Mesendoderm (in vitro differentiated cells): ENCODE results near the gene PKD2.

ENCODE experiments used
- DNase-seq: peaks from one replicate; pipeline ENCODE4 v3.0.0; 2013
- H2AK5ac ChIP-seq: 2 replicates; pipeline ENCODE4 v1.6.1; 2013; ENCODE audit warnings: low read length, inconsistent platforms
- H2BK120ac ChIP-seq: 2 replicates; pipeline ENCODE4 v1.6.1; 2013; ENCODE audit warnings: low read depth, mild to moderate bottlenecking, low read length, moderate library complexity, mixed read lengths
- H2BK15ac ChIP-seq: replicated peaks from 2 replicates; pipeline ENCODE4 v1.6.1; 2013; ENCODE audit warnings: low read depth, mild to moderate bottlenecking, moderate library complexity
- H2BK5ac ChIP-seq: 2 replicates; pipeline ENCODE4 v1.6.1; 2013; ENCODE audit warnings: low read length, inconsistent platforms
- H3K18ac ChIP-seq: 2 replicates; pipeline ENCODE4 v1.6.1; 2013; ENCODE audit warnings: mild to moderate bottlenecking, low read length, mixed read lengths
- H3K23ac ChIP-seq: one replicate; pipeline ENCODE4 v1.6.1; 2013; ENCODE audit warnings: low read length
- H3K27ac ChIP-seq: 2 replicates; pipeline ENCODE4 v1.5.1; 2013; ENCODE audit warnings: low read depth, mild to moderate bottlenecking, inconsistent platforms, low read length, moderate library complexity
- H3K27me3 ChIP-seq: 2 replicates; pipeline ENCODE4 v1.6.1; 2013; ENCODE audit warnings: low read length, control low read depth, mild to moderate bottlenecking, inconsistent platforms; ENCODE audit not compliant: insufficient read depth, poor library complexity
- H3K36me3 ChIP-seq: 2 replicates; pipeline ENCODE4 v1.6.1; 2013; ENCODE audit warnings: low read length, inconsistent platforms; ENCODE audit not compliant: control insufficient read depth, insufficient read depth
- H3K4ac ChIP-seq: one replicate; pipeline ENCODE4 v1.6.1; 2013; ENCODE audit warnings: low read depth, mild to moderate bottlenecking, low read length, moderate library complexity
- H3K4me1 ChIP-seq: 2 replicates; pipeline ENCODE4 v1.6.1; 2013; ENCODE audit warnings: low read depth, low read length, inconsistent platforms; ENCODE audit not compliant: control insufficient read depth
- H3K4me2 ChIP-seq: 2 replicates; pipeline ENCODE4 v1.6.1; 2013; ENCODE audit warnings: low read length
- H3K4me3 ChIP-seq: 2 replicates; pipeline ENCODE4 v1.5.1; 2013; ENCODE audit warnings: mild to moderate bottlenecking, low read length
- H3K56ac ChIP-seq: one replicate; pipeline ENCODE4 v1.6.1; 2013; ENCODE audit warnings: low read length
- H3K79me1 ChIP-seq: 2 replicates; pipeline ENCODE4 v1.6.1; 2013; ENCODE audit warnings: low read length, inconsistent platforms
- H3K79me2 ChIP-seq: 2 replicates; pipeline ENCODE4 v1.6.1; 2013; ENCODE audit warnings: mild to moderate bottlenecking, low read length; ENCODE audit not compliant: control insufficient read depth, insufficient read depth
- H3K9ac ChIP-seq: 2 replicates; pipeline ENCODE4 v1.6.1; 2013; ENCODE audit warnings: low read length, inconsistent platforms
- H4K5ac ChIP-seq: one replicate; pipeline ENCODE4 v1.6.1; 2013; ENCODE audit warnings: low read length
- H4K8ac ChIP-seq: one replicate; pipeline ENCODE4 v1.6.1; 2013; ENCODE audit warnings: low read depth, mild to moderate bottlenecking, control low read depth, low read length, moderate library complexity
- WGBS: extraction: QIAGEN DNeasy Blood & Tissue Kit; methylation state at CpG from one replicate; pipeline ENCODE4 v1.1.7; 2013; ENCODE audit warnings: low lambda C conversion rate, missing lambda C conversion rate; ENCODE audit not compliant: insufficient coverage; ENCODE audit errors: extremely low coverage; 5-methylcytosine and 5-hydroxymethylcytosine counted together

PKD2 gene

GRCh38 chr4:87975466-87975865 is 32.0 kb upstream of the PKD2 start, which contains the start of gene SPP1:
TSS of gene SPP1 (plus strand) at chr4:87975714. CDS start at chr4:87976896, 1,182 bp downstream.
- Histone ChIP-seq H4K8ac (no peak within 1 kb of the TSS), H3K27me3 (no peaks in the 10 kb centered on the region), H2BK15ac (no peak within 1 kb of the TSS), H3K4me2 (no peak within 1 kb of the TSS), H3K56ac (no peak within 1 kb of the TSS), H3K23ac (no peak within 1 kb of the TSS), H3K79me1 (no peaks in the 10 kb centered on the region), H2AK5ac (no peak within 1 kb of the TSS), H3K79me2 (no peaks in the 10 kb centered on the region), H3K18ac (no peak within 1 kb of the TSS), H3K36me3 (no peaks in the 10 kb centered on the region), H3K4ac (no peak within 1 kb of the TSS), H2BK5ac (no peak within 1 kb of the TSS), H3K27ac (no peak within 1 kb of the TSS), H3K4me1 (no peaks in the 10 kb centered on the region), H3K4me3 (no peak within 1 kb of the TSS), H3K9ac (no peak within 1 kb of the TSS), H2BK120ac (no peak within 1 kb of the TSS), H4K5ac (no peak within 1 kb of the TSS)
- no CpG with 5 or more reads among the region's 8 CpGs for WGBS
- peak; percentile 91 for DNase-seq

- H2AK5ac ChIP-seq, result no peak overlapping the region
- no peaks in the 10 kb centered on the region for H3K79me2 ChIP-seq
- H2BK120ac ChIP-seq, result no peak overlapping the region
- H3K4me1 ChIP-seq, result no peaks in the 10 kb centered on the region
- H2BK15ac ChIP-seq, result no peak overlapping the region
- no peak overlapping the region for H3K9ac ChIP-seq
- no peak overlapping the region for H3K4me3 ChIP-seq
- no peak overlapping the region for H4K8ac ChIP-seq
- no peak overlapping the region for H3K56ac ChIP-seq
- no peak overlapping the region for H3K18ac ChIP-seq
- no peak overlapping the region for H2BK5ac ChIP-seq
- no peaks in the 10 kb centered on the region for H3K36me3 ChIP-seq
- no peak overlapping the region for H3K27ac ChIP-seq
- no peak overlapping the region for H3K4me2 ChIP-seq
- no peak overlapping the region for H3K23ac ChIP-seq
- no peaks in the 10 kb centered on the region for H3K79me1 ChIP-seq
- no peaks in the 10 kb centered on the region for H3K27me3 ChIP-seq
- H3K4ac ChIP-seq, result no peak overlapping the region
- no peak overlapping the region for H4K5ac ChIP-seq
- no CpG with 5 or more reads among the region's 5 CpGs for WGBS
- no peak for DNase-seq
Observed at GRCh38 chr4:87977521-87978278, 29.7 kb upstream of the PKD2 start.

GRCh38 chr4:87978681-87979080 is 28.8 kb upstream of the PKD2 start:
- Histone ChIP-seq H3K27me3 (no peaks in the 10 kb centered on the region), H3K79me2 (no peaks in the 10 kb centered on the region)
- no CpG with 5 or more reads among the region's 1 CpG for WGBS

GRCh38 chr4:87979810-87980209 is 27.6 kb upstream of the PKD2 start:
- H3K4me3 ChIP-seq, result no peak overlapping the region
- H3K56ac ChIP-seq, result no peak overlapping the region
- H2BK5ac ChIP-seq, result no peak overlapping the region
- no peaks in the 10 kb centered on the region for H3K79me1 ChIP-seq
- H2BK120ac ChIP-seq, result no peak overlapping the region
- no peak overlapping the region for H3K9ac ChIP-seq
- DNase-seq, result no peak
- no peak overlapping the region for H2AK5ac ChIP-seq
- H3K4me2 ChIP-seq, result no peak overlapping the region
- H3K79me2 ChIP-seq, result no peaks in the 10 kb centered on the region
- H3K23ac ChIP-seq, result no peak overlapping the region
- no peak overlapping the region for H4K8ac ChIP-seq
- H3K27me3 ChIP-seq, result no peaks in the 10 kb centered on the region
- no peaks in the 10 kb centered on the region for H3K4me1 ChIP-seq
- H3K4ac ChIP-seq, result no peak overlapping the region
- no peak overlapping the region for H3K18ac ChIP-seq
- no peak overlapping the region for H3K27ac ChIP-seq
- H3K36me3 ChIP-seq, result no peaks in the 10 kb centered on the region
- H2BK15ac ChIP-seq, result no peak overlapping the region
- no peak overlapping the region for H4K5ac ChIP-seq
- WGBS, result no CpG with 5 or more reads among the region's 1 CpG

More at GRCh38 chr4:87978681-87979080, 28.8 kb upstream of the PKD2 start:
- Histone ChIP-seq H2BK120ac (peak overlapping the region; percentile 85), H2BK5ac (no peak overlapping the region), H3K4me1 (no peaks in the 10 kb centered on the region), H3K4ac (no peak overlapping the region), H4K5ac (no peak overlapping the region), H3K79me1 (no peaks in the 10 kb centered on the region), H2AK5ac (no peak overlapping the region), H3K56ac (no peak overlapping the region), H3K4me2 (no peak overlapping the region), H2BK15ac (no peak overlapping the region), H3K23ac (no peak overlapping the region), H3K4me3 (no peak overlapping the region), H3K36me3 (no peaks in the 10 kb centered on the region), H3K9ac (no peak overlapping the region), H3K18ac (no peak overlapping the region), H4K8ac (no peak overlapping the region), H3K27ac (no peak overlapping the region)
- no peak for DNase-seq

DNA sequence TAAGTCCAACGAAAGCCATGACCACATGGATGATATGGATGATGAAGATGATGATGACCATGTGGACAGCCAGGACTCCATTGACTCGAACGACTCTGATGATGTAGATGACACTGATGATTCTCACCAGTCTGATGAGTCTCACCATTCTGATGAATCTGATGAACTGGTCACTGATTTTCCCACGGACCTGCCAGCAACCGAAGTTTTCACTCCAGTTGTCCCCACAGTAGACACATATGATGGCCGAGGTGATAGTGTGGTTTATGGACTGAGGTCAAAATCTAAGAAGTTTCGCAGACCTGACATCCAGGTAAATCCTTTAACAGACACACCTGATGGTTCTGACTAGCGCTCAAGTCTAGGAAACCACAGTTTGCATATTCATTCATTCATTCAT is 25.9 kb upstream of the PKD2 start:
- no peak for DNase-seq
- WGBS, result no CpG with 5 or more reads among the region's 8 CpGs
- Histone ChIP-seq H2BK5ac (no peak overlapping the region), H3K4me1 (no peaks in the 10 kb centered on the region), H3K27me3 (no peaks in the 10 kb centered on the region), H3K56ac (no peak overlapping the region), H3K79me1 (no peaks in the 10 kb centered on the region), H3K18ac (no peak overlapping the region), H2BK15ac (no peak overlapping the region), H3K9ac (no peak overlapping the region), H3K23ac (no peak overlapping the region), H2AK5ac (no peak overlapping the region), H3K27ac (no peak overlapping the region), H2BK120ac (no peak overlapping the region), H3K4me2 (no peak overlapping the region), H3K4ac (no peak overlapping the region), H3K36me3 (no peaks in the 10 kb centered on the region), H3K4me3 (no peak overlapping the region), H3K79me2 (no peaks in the 10 kb centered on the region), H4K8ac (no peak overlapping the region), H4K5ac (no peak overlapping the region)

DNA sequence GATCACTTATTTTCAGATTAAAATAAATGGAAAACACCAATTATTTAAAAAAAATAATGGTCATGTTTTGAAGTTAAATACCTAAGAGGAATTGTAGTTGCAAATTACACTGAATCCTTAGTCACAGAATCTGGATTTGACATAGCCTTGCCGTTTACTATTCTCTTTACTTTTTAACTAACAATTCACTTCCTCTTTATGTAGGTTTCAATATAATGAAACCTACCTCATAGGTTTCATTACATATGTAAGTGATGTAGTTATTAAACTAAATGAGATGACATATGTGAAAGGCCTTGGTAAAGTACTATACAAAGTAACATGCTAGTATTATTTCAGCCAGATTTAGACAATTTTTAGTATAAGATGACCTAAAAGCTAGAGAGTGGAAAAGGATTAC is 25.4 kb upstream of the PKD2 start:
- no peaks in the 10 kb centered on the region for H3K36me3 ChIP-seq

More for the DNA sequence above, 25.4 kb upstream of the PKD2 start:
- WGBS, result no CpG with 5 or more reads among the region's 1 CpG
- Histone ChIP-seq H3K79me2 (no peaks in the 10 kb centered on the region), H2BK5ac (no peak overlapping the region), H3K9ac (no peak overlapping the region), H3K23ac (no peak overlapping the region), H4K8ac (no peak overlapping the region), H3K56ac (no peak overlapping the region), H3K27ac (no peak overlapping the region), H3K18ac (no peak overlapping the region), H4K5ac (no peak overlapping the region), H2BK120ac (no peak overlapping the region), H2BK15ac (no peak overlapping the region), H2AK5ac (no peak overlapping the region), H3K4me1 (no peaks in the 10 kb centered on the region), H3K79me1 (no peaks in the 10 kb centered on the region), H3K4ac (no peak overlapping the region), H3K4me3 (no peak overlapping the region), H3K27me3 (no peaks in the 10 kb centered on the region), H3K4me2 (no peak overlapping the region)
- no peak for DNase-seq
